LNCaP clone FGC (cell line): ENCODE results near the gene IQGAP3.
A peak's percentile ranks its signal among the peaks of the same experiment; 100 is the strongest.
"Not testable (repeated sequence)": the region's sequence is repeated elsewhere in the genome, so short reads cannot be mapped to it uniquely, and the experiment has no call there.

Source experiments
- DNase-seq: peaks from one replicate; pipeline ENCODE4 v3.0.0-alpha.2; 2011; ENCODE audit warnings: low read depth
- H3K4me3 ChIP-seq: 2 replicates; pipeline ENCODE4 v1.5.1; 2011; ENCODE audit warnings: mild to moderate bottlenecking, low read depth, low read length, control low read depth
- CTCF ChIP-seq: IDR thresholded peaks from 2 replicates; pipeline ENCODE4 v1.5.1; 2012; ENCODE audit warnings: mild to moderate bottlenecking; ENCODE audit not compliant: control insufficient read depth, insufficient read depth; ENCODE audit errors: extremely low read depth

IQGAP3 gene

GRCh38 chr1:156592910-156593660, 20.7 kb upstream of the IQGAP3 start:
- DNase-seq = no peak
- no peak for TF ChIP-seq CTCF
- peak overlapping the region; percentile 75 for H3K4me3 ChIP-seq

- TF ChIP-seq CTCF = no peak
- DNase-seq = no peak
- peak overlapping the region; percentile 75 for H3K4me3 ChIP-seq
Measured at GRCh38 chr1:156592158-156592909, 20.0 kb upstream of the IQGAP3 start.

GRCh38 chr1:156591432-156592157, 19.2 kb upstream of the IQGAP3 start, which contains the start of gene NAXE:
Gene NAXE (plus strand): TSS chr1:156591776. CDS start chr1:156591805, 29 bp downstream.
- peak within 1 kb of the TSS; percentile 75 for H3K4me3 ChIP-seq
- no peak for DNase-seq
- TF ChIP-seq CTCF = no peak

GRCh38 chr1:156591181-156591431, 18.7 kb upstream of the IQGAP3 start:
- TF ChIP-seq CTCF = no peak

GRCh38 chr1:156590326-156591180, 18.2 kb upstream of the IQGAP3 start:
- no peak for TF ChIP-seq CTCF
- H3K4me3 ChIP-seq = peak overlapping the region; percentile 75
- no peak for DNase-seq

More at GRCh38 chr1:156591181-156591431, 18.7 kb upstream of the IQGAP3 start:
- peak overlapping the region; percentile 75 for H3K4me3 ChIP-seq
- no peak for DNase-seq

GRCh38 chr1:156589546-156589945, 17.2 kb upstream of the IQGAP3 start:
- no peak overlapping the region for H3K4me3 ChIP-seq
- TF ChIP-seq CTCF = no peak
- no peak for DNase-seq

- not testable (repeated sequence) for H3K4me3 ChIP-seq, DNase-seq
Measured at GRCh38 chr1:156587927-156588326, 15.6 kb upstream of the IQGAP3 start.
